COLO668 (cell line): ENCODE results near the gene CPB2.

Experiments
- DNase-seq: peaks from one replicate; lab custom pipeline; 2025; ENCODE audit not compliant: unreplicated experiment; lab: John Stamatoyannopoulos, UW

The CPB2 gene

DNA sequence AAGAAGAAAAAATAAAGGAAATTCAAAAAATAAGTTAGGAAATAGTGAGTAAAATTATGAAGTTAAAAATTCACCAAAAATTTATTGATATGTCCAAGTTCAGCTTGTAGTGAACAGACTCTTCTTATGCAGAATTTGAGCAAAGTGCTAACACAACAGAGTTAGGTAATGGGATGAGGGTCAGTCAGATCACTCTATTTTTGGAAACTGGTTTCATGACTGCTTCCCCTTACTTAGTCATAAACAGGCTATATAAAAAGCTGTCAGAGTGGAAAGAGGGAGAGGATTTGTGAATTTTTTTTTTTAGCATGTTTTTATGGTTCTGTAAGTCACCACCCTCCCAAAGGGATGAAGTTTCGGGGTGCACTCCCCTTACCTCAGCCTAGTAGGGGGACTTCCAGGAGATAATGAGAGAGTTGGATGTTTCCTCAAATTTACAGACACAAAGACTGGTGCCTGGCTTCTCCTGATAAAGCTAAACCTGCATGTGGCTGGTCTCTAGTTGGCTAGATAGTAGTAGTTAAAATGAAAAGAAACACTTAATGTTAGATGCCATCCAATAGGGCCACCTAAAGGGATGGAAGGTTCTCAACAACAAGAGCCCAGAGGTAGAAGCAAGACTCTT, 4.5 kb downstream of the CPB2 start:
- DNase-seq = no peak

DNA sequence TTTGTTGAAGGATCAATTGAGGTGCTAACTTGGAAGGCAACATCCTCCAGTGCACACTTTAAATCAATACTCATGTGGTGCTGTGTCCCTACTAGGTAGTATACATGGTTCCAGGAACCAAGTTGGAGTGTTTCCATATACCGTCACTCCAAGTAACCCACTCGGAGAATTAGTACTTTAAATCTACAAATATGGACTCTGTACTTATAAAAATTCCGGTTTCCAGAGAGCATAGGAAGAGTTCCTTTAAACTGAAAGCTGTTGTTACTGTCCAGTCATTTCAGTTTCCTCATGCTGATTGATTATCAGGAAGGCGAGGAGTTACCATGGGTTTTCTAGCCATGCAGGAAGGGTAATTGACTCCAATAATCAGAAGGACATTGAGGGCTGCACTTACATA, 7.2 kb downstream of the CPB2 start:
- DNase-seq = no peak

DNA sequence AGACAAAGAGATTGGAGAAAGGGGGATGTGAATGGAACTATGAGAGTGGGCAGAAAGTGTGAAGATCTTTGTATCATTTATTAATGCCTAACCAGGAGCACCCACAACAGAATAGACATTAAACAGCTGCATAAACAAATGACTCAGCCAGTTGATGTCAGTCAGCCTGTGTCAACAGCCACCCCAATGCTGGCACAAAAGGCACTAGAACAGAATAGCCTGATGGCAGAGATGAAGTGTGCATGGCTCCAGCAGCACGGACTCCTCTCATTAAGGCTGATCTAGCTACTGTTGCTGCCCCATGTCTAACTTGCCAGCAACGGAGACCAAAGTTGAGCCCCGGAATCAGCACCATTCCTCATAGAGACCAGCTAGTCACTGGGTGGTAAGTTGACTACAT, 7.8 kb downstream of the CPB2 start:
- DNase-seq = peak; percentile 94

DNA sequence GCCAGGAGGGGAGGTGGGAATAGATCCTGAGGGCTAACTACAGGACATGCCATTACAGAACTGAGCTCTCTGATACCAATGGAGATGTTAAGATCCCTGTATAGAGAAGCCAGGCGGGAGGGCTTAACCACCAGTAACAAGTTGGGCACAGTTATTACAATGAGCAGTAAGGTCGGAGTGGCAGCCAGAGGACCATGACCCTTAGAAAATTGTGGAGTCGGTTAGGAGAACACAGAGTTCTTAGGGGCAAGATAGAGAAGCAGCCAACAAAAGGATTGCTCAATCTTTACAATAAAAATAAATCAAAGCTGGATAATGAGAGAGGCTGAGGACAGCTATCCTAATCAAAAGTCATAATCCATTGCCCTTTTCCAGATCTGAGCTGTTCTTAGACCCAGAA, 10.4 kb downstream of the CPB2 start:
- DNase-seq = no peak

DNA sequence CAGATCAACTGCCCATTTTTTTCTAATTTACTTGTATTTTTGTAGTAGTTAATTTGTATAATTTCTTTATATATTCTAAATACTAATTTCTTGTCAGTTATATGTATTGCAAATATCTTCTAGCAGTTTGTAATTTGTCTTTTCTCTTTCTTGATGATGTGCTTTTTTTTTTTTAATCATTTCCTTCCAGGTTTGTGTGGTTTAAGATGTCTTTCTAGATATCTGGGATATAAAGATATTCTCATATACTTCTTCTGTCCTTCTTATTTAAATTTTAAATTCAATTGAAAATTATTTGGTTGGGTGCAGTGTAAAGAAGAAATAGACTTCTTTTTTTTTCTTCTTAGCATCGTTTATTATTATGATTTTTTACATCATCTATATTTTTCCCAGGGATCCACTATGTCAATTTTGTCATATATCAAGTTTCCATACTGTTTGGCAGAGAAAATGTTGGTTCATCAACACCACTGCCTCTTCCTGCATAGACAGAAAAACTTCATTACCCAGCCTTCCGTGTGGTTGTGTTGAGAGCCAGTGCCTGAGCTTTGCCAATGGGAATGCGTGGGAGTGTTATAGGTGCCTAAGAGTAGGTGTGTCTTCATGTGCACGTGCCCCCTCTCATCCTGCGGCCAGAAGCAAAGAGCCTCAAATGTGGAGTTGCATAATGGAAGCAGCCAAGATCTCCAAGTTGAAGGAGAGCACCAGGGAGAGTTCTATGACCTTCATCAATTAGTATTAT, 15.8 kb downstream of the CPB2 start:
- no peak for DNase-seq

DNA sequence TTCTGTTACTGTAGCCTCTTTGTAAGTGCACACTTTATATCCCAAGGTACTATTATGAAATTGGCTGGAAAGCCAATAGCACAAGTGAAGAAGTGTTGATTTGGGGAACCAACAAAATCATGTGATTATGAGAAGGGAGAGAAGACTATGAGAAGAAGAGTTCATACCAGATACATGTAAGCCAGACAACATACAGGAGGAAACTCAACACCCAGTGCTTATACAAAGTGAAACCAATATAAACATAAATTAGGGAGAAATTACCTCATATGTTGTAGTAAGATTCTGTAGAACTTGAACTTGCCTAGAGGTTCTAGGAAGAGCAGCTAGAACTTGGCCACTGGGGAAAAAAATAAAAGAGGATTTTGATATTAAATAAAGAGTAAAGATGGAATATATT, 17.4 kb downstream of the CPB2 start:
- no peak for DNase-seq

DNA sequence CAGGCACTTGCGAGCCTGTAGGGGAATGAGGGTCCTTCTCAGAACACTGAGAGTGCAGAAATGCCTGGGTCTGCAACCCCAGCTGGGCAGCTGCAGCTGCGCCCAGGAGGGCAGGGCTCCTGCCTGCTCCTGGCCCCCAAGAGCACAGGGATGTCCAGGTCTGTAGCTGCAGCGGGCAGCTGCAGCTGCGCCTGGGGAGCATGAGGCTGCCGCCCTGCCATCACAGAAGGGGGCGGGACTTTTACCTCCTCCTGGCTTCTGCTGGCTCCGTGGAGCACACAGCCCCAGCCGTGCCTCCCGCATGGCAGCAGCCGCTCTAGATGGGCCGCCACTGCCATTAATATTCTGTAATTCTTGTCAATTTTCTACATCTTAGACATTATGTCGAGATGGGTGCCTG, 17.8 kb downstream of the CPB2 start:
- DNase-seq = no peak

DNA sequence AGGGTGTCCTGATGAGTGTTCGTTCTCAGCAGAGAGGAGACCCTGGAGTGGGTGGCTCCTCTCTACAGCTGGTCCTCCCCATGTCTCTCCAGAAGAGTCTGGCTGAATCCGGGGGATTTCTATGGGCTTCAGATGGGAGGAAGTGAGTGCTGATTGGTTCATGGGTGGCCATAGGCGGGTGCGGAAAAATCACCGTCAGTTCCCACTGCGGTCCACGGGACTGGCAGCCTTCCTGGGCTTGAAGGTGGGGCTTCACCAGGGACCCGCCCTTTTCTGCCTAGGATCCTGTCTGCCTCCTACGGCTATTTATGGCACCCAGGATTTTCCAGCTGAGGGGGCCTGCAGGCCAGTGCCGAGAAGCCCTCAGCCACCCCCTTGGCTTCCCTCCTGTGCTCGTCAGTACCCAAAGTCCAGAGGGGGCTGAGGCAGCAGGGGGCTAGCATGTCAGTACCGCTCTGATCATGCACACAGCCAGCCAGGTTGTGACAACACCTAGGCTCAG, 18.4 kb downstream of the CPB2 start:
- no peak for DNase-seq

DNA sequence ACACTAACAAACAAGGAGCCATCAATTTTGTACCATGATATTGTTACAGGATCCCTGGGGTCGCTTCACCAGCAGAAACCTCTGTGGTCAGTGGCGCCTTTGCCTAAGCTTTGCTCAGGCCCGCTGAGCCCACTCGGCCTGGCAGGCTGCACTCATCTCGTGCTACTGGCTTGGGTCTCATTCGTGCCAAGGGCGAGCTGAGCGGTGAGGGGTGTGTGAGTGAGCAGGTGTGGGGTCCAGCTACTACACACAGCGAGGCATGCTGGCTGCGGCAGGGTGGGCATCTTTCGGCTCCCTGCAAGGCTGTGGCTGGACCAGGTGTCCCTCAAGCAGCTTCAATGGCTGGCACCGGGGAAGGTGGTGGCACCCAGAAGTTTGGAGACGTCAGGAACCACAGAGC, 19.1 kb downstream of the CPB2 start:
- no peak for DNase-seq

DNA sequence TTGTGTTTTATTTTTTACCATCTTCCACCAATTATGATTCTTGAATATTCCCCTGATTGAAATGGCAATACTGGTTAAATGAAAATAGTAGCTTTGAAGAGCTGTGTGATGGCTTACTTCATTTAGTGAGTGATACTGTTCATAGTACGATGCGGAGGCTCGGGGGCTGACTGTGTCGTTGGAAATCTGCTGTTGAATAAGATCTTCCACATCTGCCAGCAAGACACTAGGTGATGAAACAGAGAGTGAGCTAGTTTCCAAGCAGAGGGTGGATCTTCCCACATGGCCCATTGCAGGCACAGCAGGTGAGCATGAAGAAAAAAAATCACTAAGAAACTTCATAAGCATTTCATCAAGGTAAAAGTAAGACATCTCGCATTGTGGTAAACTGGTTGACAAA, 22.5 kb downstream of the CPB2 start:
- no peak for DNase-seq

DNA sequence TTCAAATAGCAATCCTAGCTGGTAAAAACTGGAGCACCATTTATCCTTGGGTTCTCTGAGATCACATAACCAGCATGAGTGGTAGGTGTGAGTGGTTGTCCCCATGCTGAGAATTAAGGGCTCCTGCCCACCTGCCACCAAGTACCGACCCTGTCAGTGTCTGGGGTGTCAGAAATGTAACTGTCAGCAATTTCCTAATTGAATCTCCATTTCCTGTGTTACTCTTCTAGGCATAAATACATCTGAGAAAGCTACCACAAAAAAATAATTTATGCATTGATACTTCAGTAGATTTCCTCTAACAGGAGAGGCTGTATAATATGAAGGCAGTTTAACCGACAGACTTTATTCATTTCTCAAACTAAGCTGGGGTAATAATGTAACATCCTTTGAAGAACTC, 25.1 kb downstream of the CPB2 start:
- DNase-seq = no peak

DNA sequence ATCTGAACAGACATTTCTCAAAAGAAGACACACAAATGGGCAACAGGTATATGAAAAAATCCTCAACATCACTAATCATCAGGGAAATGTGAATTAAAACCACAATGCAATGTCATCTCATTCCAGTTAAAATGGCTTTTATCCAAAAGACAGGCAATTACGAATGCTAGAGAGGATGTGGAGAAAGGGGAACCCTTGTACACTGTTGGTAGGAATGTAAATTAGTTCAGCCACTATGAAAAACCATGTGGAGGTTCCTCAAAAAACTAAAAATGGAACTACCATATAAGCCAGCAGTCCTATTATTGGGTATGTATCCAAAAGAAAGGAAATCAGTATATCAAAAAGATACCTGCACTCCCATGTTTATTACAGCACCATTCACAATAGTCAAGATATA, 27.6 kb downstream of the CPB2 start:
- no peak for DNase-seq

DNA sequence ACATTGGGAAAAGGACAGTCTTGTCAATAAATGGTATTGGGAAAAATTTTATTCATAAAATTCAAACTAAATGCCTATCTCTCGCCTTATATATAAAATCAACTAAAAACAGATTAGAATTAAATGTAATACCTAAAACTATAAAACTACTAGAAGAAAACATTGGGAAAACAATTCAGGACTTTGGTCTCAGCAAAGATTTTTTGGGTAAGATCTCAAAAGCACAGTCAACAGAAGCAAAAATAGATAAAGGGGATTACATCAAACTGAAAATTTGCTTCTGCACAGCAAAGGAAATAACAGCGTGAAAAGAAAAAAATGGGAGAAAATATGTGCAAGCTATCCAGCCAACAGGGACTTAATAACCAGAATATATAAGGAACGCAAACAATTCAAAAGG, 28.0 kb downstream of the CPB2 start:
- no peak for DNase-seq

DNA sequence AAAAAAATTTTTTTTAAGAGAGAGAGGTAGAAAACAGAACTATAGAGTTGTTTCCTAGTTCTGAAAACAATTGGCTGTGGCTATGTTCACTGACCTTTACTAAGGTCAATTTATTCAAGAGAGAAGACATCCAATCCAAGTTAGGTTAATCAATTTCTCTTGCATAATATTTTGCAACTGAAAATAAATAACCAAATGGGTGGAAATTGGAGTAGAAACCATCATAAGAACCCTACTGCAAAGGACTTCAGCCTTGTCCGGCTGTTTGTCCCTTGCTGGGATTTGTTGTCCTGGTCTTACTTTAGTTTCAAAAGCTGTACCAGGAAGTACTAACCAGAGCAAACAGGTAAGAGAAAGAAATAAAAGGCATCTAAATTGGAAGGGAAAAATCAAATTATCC, 29.0 kb downstream of the CPB2 start:
- DNase-seq = no peak

DNA sequence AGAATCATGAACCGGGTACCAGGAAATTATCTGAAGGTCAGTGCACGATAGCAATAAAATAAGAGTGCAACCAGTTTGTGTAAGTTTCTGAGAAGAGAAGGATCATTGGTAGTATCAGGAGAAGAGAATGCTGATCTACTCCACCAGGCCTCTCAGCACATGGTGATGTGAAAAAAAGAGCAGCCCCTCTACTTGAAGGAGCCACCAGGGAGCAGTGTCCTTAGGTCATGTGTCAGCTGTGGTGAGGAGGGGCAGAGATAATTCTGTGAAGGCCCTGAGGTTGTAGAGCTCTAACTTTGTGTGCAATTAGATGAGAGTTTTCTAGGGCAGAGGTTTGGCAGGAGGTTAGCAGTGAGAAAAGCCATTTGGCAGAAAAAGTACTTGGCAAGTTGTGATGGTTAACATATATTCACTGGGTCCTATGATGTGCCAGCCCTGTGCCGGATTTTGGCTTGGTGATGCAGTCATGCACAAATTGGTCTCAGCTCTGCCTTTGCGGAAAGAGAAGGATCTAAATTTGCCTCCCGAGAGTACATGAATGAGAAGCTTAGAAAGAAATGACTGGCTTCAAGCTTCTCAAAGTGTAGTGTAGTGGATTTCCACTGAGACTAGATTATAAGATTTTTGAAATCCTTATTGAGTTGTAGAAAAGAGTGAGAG, 33.1 kb downstream of the CPB2 start:
- no peak for DNase-seq

DNA sequence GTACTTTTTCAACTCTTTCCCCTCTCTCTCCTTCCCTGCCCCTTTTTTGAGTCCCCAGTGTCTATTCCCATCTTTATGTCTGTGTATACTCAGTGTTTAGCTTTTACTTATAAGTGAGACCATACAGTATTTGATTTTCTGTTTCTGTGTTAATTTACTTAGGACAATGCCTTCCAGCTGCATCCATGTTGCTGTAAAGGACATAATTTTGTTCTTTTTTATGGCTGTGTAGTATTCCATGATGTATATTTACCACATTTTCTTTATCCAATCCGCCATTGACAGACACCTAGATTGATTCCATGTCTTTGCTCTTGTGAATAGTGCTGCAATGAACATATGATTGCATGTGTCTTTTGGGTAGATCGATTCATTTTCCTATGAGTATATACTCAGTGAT, 41.5 kb downstream of the CPB2 start:
- DNase-seq = no peak

DNA sequence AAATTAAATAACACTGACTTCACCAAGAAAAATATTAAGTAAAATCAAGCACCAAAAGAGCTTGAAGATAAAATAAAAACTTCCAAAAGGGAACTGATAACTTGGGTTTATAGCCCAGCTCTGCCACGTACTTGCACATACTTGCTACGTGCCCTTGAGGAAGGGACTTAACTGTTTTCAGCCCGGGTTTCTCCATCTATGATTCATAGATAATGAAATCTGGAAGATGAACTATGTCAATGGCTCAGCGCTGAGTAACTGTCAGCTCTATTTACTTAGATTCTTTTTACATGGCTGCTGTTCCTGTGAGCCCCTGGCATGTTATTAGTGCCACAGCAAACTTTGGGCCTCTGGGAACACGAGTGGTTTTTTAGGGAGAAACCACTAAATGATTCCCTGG, 42.6 kb downstream of the CPB2 start:
- DNase-seq = no peak

DNA sequence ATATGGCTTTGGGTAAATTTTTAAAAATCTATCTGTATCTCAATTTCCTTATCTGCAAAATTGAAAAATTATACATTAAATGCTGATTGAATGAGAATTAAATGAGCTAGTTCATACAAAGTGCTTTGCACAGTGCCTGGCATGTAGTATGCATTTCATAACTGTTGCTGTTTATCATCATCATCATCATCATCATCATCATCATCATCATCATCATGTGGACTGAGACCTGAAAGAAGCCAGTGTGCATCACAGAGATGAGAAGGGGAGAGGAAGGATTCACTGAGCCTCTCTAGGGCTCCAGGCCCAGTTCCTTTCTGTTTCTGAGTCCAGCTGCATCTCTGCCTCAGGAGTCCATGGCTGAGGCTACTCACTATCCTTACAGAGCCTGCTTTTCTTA, 45.4 kb downstream of the CPB2 start:
- DNase-seq = no peak

DNA sequence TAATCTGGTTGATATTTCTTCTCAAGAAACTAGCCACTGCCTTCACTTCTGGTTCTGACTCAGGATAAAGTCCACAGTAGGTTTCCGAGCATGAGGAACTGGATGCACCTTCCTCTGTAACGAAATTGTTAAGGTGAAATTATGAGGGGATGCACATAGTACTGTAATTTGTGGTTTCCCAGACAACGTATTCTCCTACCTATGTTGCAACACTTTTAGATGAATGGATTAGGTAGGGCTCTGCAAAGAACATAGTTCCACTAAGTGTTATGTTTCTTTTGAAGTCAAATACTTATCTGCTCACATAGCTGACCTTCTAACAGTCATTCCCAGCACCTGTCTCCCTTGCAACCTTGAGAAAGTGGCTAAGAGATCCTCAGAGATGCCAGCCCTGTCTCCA, 46.6 kb downstream of the CPB2 start:
- DNase-seq = no peak

DNA sequence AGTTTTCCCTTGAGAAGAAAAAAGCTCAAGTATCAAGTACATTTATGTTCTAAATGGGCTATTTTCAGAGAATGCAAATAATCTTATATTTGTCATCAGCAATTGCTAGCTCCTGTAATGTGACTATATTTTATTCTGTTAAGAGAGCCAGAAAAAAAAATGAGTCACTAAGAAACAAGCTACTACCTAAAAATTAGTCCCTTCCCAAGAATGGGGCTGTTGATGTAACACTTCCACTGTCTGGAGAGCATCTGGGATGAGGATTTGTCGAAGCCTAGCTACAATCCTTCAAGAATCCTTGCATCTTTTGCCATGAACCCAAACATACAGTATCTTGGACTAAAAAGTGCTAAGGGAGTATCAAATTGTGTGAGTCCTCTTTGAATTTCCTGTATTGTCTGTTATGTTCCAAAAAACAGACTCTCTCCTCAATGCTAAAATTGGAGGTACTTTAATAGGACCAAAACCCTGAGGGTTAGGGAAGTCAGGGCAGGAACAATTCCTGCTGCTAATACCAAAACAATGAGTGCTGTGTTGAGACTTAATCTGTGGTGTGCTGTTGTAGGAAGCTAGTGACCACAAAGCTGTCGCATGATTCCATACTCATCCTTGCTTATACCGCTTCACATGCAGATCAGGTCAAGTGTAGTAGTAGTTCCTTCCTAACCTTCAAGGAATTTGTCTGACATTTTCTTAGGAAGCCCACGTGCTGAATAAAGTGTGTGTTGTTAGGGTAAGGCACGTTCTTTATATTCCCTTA, 47.4 kb downstream of the CPB2 start:
- DNase-seq = no peak

DNA sequence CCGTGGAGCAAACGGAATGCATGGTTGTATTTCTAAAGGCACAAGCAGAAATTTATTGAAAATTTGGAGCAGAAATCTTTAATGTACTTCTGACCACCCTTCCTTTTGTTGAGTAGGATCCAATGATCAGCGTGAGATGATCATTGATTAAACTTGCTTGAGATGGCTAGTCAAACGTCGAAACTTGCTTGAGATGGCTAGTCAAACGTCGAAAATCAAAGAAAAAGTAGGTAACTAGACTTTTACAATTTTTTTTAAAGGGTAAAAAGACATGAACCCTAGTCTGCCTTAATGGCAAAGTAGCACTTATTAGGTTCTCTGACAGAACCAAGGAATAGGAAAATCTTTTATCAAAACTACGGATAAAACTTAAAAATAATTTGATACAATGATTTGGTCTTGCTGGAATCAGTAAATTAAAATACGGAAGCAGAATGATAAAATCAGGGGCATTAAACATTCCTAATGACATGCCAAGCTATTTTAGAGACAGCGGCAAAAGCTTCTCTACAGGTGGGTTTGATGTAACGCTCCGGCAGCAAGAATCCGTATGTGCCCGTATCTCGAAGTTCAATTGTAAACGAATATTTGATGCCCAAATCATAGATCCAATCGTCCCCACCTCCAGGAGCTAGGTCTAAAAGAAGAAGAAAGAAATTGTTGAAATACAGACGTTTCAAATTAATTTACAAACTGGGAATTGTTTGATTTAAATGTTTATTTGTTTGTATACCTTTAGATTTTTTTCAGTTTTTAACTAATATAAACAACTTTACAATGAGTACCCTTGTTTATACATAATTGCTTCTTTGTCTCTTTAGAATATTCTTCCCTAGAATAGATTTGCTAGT, 51.4 kb downstream of the CPB2 start:
- DNase-seq = no peak
